B cell (primary cell): ENCODE results near the gene TOP3B.

Experiments
- CTCF ChIP-seq: fragments of 200-600 bp; IDR thresholded peaks from one replicate; pipeline ENCODE4 v1.8.0; 2022; ENCODE audit warnings: antibody characterized with exemption, mild to moderate bottlenecking
- EZH2 ChIP-seq: IDR thresholded peaks from 2 replicates; pipeline ENCODE4 v1.6.1; 2012; ENCODE audit warnings: borderline replicate concordance, low read depth, mild to moderate bottlenecking, moderate library complexity, low read length; ENCODE audit not compliant: insufficient read depth, poor library complexity, severe bottlenecking

GRCh38 chr22:22018825-22019658 is 36.5 kb upstream of the TOP3B start:
- TF ChIP-seq CTCF (no peak), EZH2 (no peak)
